GM23338 (cell line): ENCODE measurements around the gene EXOC2. TPM values are rescaled to one million over a fixed set of nuclear protein-coding genes. Genes with fewer than 3 reads are reported as not detected.

Source experiments
- ATAC-seq: fragments of 200-7000 bp; cut with Tn5 transposase; 3 replicates; pipeline ENCODE4 v1.9.1; 2020
- DNase-seq: peaks from one replicate; pipeline ENCODE4 v3.0.0-alpha.2; 2015; ENCODE audit warnings: low spot score
- H2AFZ ChIP-seq: fragments of 200-600 bp; sonication (generic); 2 replicates; pipeline ENCODE4 v1.8.0; 2016; ENCODE audit warnings: antibody characterized with exemption, mild to moderate bottlenecking, moderate library complexity
- H3F3A ChIP-seq: fragments of 200-600 bp; sonication (generic); replicated peaks from 2 replicates; pipeline ENCODE4 v1.8.0; 2017; ENCODE audit warnings: antibody characterized with exemption, mixed run types, low read depth
- H3K27ac ChIP-seq: fragments of 200-600 bp; sonication (generic); 2 replicates; pipeline ENCODE4 v1.6.1; 2016; ENCODE audit warnings: low read depth
- H3K27me3 ChIP-seq: fragments of 200-600 bp; sonication (generic); 2 replicates; pipeline ENCODE4 v1.8.0; 2016; ENCODE audit warnings: mild to moderate bottlenecking, mixed run types, moderate library complexity; ENCODE audit not compliant: insufficient read depth
- H3K36me3 ChIP-seq: fragments of 200-600 bp; sonication (generic); 2 replicates; pipeline ENCODE4 v1.8.0; 2016; ENCODE audit warnings: mild to moderate bottlenecking; ENCODE audit not compliant: insufficient read depth
- H3K4me1 ChIP-seq: fragments of 200-600 bp; sonication (generic); 2 replicates; pipeline ENCODE4 v1.8.0; 2016; ENCODE audit warnings: mild to moderate bottlenecking, moderate library complexity; ENCODE audit not compliant: insufficient read depth
- H3K4me2 ChIP-seq: fragments of 200-600 bp; sonication (generic); 2 replicates; pipeline ENCODE4 v1.7.1; 2017; ENCODE audit warnings: mixed run types
- H3K4me3 ChIP-seq: fragments of 200-600 bp; sonication (generic); 2 replicates; pipeline ENCODE4 v1.6.1; 2016; ENCODE audit warnings: mixed run types
- H3K79me2 ChIP-seq: fragments of 200-600 bp; sonication (generic); replicated peaks from 2 replicates; pipeline ENCODE4 v1.8.0; 2017; ENCODE audit warnings: mild to moderate bottlenecking; ENCODE audit not compliant: insufficient read depth
- H3K9me2 ChIP-seq: fragments of 200-600 bp; sonication (generic); 2 replicates; pipeline ENCODE4 v1.8.0; 2017; ENCODE audit not compliant: insufficient read depth
- H4K20me1 ChIP-seq: fragments of 200-600 bp; sonication (generic); replicated peaks from 2 replicates; pipeline ENCODE4 v1.8.0; 2017; ENCODE audit warnings: mild to moderate bottlenecking; ENCODE audit not compliant: insufficient read depth
- H3K27ac Mint-ChIP-seq: 2 replicates; pipeline ENCODE4 v1.8.0; 2020; ENCODE audit warnings: inconsistent platforms, mild to moderate bottlenecking, moderate library complexity, mixed read lengths
- H3K27me3 Mint-ChIP-seq: 3 replicates; pipeline ENCODE4 v1.8.0; 2022; ENCODE audit warnings: low read depth, mild to moderate bottlenecking, moderate library complexity, mixed read lengths, inconsistent platforms; ENCODE audit not compliant: insufficient read depth, poor library complexity
- H3K36me3 Mint-ChIP-seq: 3 replicates; pipeline ENCODE4 v1.8.0; 2021; ENCODE audit warnings: low read depth, mild to moderate bottlenecking, inconsistent platforms, moderate library complexity, mixed read lengths
- H3K4me1 Mint-ChIP-seq: 3 replicates; pipeline ENCODE4 v1.8.0; 2020; ENCODE audit warnings: mild to moderate bottlenecking, inconsistent platforms, mixed read lengths
- H3K4me3 Mint-ChIP-seq: 3 replicates; pipeline ENCODE4 v1.8.0; 2021; ENCODE audit warnings: moderate library complexity, mild to moderate bottlenecking, inconsistent platforms, mixed read lengths
- H3K9me3 Mint-ChIP-seq: 3 replicates; pipeline ENCODE4 v1.8.0; 2020; ENCODE audit warnings: moderate library complexity, mild to moderate bottlenecking, inconsistent platforms, mixed read lengths
- CTCF ChIP-seq, 2 experiments: fragments of 200-600 bp in 1 of 2; sonication (generic) in 1 of 2; conservative IDR thresholded peaks; 2 replicates each; pipeline versions ENCODE4 v1.5.1 to v1.6.1; 2016 to 2017; ENCODE audit warnings: antibody characterized with exemption in 2 of 2, low read depth in 2 of 2, mild to moderate bottlenecking in 2 of 2, moderate library complexity in 1 of 2
- EZH2 ChIP-seq: fragments of 200-600 bp; sonication (generic); IDR thresholded peaks from one replicate; pipeline ENCODE4 v1.8.0; 2017; ENCODE audit warnings: antibody characterized with exemption, mild to moderate bottlenecking, low read depth; ENCODE audit not compliant: unreplicated experiment
- EZH2phosphoT487 ChIP-seq: fragments of 200-600 bp; sonication (generic); IDR thresholded peaks from one replicate; pipeline ENCODE4 v1.8.1; 2018; ENCODE audit warnings: antibody characterized with exemption; ENCODE audit not compliant: unreplicated experiment
- JUNB ChIP-seq: IDR thresholded peaks from one replicate; pipeline ENCODE4 v1.6.1; 2016; ENCODE audit warnings: antibody characterized with exemption; ENCODE audit not compliant: unreplicated experiment
- NANOG ChIP-seq: IDR thresholded peaks from 2 replicates; pipeline ENCODE4 v1.6.1; 2016; ENCODE audit warnings: antibody characterized with exemption, borderline replicate concordance
- POLR2AphosphoS5 ChIP-seq: IDR thresholded peaks from 2 replicates; pipeline ENCODE4 v1.6.1; 2016; ENCODE audit warnings: antibody characterized with exemption, low read depth
- REST ChIP-seq: IDR thresholded peaks from one replicate; pipeline ENCODE4 v1.6.1; 2018; ENCODE audit warnings: antibody characterized with exemption; ENCODE audit not compliant: unreplicated experiment
- STAT1 ChIP-seq: IDR thresholded peaks from one replicate; pipeline ENCODE4 v1.6.1; 2016; ENCODE audit warnings: antibody characterized with exemption; ENCODE audit not compliant: unreplicated experiment
- ZNF331 ChIP-seq: fragments of 250-450 bp; sonication (Bioruptor Pico); IDR thresholded peaks from 2 replicates; pipeline ENCODE4 v1.5.0; 2020; ENCODE audit warnings: low read depth, mild to moderate bottlenecking, moderate library complexity
- ZNF462 ChIP-seq: fragments of 250-450 bp; sonication (Bioruptor Pico); IDR thresholded peaks from 2 replicates; pipeline ENCODE4 v1.5.0; 2020; ENCODE audit warnings: mild to moderate bottlenecking, moderate library complexity
- polyA plus RNA-seq: library from polyadenylated mRNA; unstranded; fragments of >200 nt; fragmentation: Nextera tagmentation; extraction: Ambion mirVana; gene quantifications from 2 replicates; pipeline ENCODE4 v1.2.1, GENCODE V29; 2016
- total RNA-seq: library from RNA; depleted of rRNA; stranded (reverse); fragments of >200 nt; shearing (Covaris generic); gene quantifications from 2 replicates; pipeline ENCODE4 v1.2.3, GENCODE V29; 2014

EXOC2 gene
- total and polyA plus RNA-seq, 2 experiments from 2014 or later, result 28.7 to 93.6 TPM

- Histone ChIP-seq H3K4me2 (no peak overlapping the region), H3K4me3 (no peak overlapping the region), H3K79me2 (no peaks in the 10 kb centered on the region), H3K27ac (no peak overlapping the region), H3K36me3 (peaks cover 12% of the 10 kb centered on the region), H3K4me1 (no peaks in the 10 kb centered on the region), H3K27me3 (no peaks in the 10 kb centered on the region), H3F3A (no peaks in the 10 kb centered on the region), H2AFZ (no peak overlapping the region), H3K9me2 (no peaks in the 10 kb centered on the region), H4K20me1 (no peaks in the 10 kb centered on the region; the same call in 1 of the 2 replicates)
- no peak overlapping the region for H3K27ac Mint-ChIP-seq
- no peaks in the 10 kb centered on the region for H3K27me3 Mint-ChIP-seq
- peaks cover 2% of the 10 kb centered on the region; the same call in 1 of the 3 replicates for H3K4me1 Mint-ChIP-seq
- no peak for ATAC-seq
- H3K9me3 Mint-ChIP-seq, result no peaks in the 10 kb centered on the region
- DNase-seq, result no peak
- H3K4me3 Mint-ChIP-seq, result no peak overlapping the region
- no peak for TF ChIP-seq STAT1
- no peak for TF ChIP-seq JUNB
- no peak for TF ChIP-seq POLR2AphosphoS5
- no peak for TF ChIP-seq EZH2phosphoT487
- no peak for TF ChIP-seq ZNF331 (CRISPR knock-in tag)
- TF ChIP-seq REST, result no peak
- TF ChIP-seq CTCF (conservative IDR thresholded peaks at IDR 0.05; ENCODE audit: low read depth in 2 of 2), result no peak
- TF ChIP-seq NANOG, result no peak
- no peak for TF ChIP-seq ZNF462 (CRISPR knock-in tag)
- TF ChIP-seq EZH2, result no peak
- H3K36me3 Mint-ChIP-seq, result peaks cover 42% of the 10 kb centered on the region
Observed at GRCh38 chr6:497258-497657, 195.7 kb downstream of the EXOC2 start.
